ENCODE measurements around the gene DSE.

The DSE gene

DNA sequence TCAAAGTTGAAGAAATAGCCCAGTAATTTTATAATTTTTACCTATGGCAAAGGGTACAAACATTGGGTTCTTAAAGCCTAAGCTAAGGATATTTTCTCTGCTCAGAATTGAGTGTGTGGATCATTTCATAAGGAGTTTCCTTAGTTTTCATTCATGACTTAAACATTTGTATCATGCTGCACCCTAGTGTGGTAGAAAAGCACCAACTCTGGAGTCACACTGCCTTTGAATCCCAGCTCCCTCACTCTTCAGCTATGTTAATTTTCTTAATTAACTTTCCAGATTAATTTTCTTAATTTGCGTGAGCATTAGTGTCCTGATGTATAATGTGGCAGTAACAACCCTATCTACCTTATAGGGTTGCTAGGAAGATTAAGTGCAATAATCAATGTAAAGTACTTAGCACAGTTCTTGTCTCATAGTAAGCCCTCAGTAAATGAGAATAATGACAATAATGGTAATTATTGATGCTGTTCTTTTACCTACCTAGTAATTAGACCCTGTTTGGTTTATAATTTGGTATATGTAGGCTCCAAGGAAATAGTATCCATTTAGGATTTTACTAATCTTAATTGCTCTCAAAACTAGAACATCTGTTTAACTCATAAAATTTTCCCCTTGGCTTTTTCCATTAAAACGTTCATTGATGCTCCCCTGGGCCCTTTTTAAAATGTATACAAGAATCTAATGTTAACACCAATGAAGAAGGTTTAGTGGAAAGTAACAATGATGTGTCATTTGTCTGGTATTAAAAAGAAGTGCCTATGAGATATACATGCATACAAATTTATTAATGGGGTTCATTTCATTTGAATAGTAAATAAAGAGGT is 31.6 kb downstream of the DSE start:
- H3K27me3 ChIP-seq (ENCODE audit: control insufficient read depth in 1 of 2, insufficient read depth in 1 of 2, low read length in 2 of 2) = no peaks in the 10 kb centered on the region
- no CpG with 5 or more reads among the region's 2 CpGs for WGBS
- H2BK15ac ChIP-seq (ENCODE audit: low read depth, poor library complexity, severe bottlenecking) = no peak overlapping the region
- H3K4me3 ChIP-seq (ENCODE audit: insufficient read depth in 1 of 2, low read depth in 1 of 2, low read length in 2 of 2) = no peak overlapping the region
- H2BK12ac ChIP-seq (ENCODE audit: low read length in 2 of 2) = no peak overlapping the region
- no peak overlapping the region for H2AFZ ChIP-seq (ENCODE audit: low read depth, low read length)
- H3K4me1 ChIP-seq (ENCODE audit: control insufficient read depth, insufficient read depth, low read depth, low read length) = peaks cover 12% of the 10 kb centered on the region
- H3K79me1 ChIP-seq (replicated peaks; ENCODE audit: low read length, poor library complexity, severe bottlenecking) = peaks cover 8% of the 10 kb centered on the region
- H3K9me3 ChIP-seq (ENCODE audit: control insufficient read depth, low read length) = no peaks in the 10 kb centered on the region
- H2BK5ac ChIP-seq (ENCODE audit: low read depth, low read length, poor library complexity, severe bottlenecking) = no peak overlapping the region
- no peak overlapping the region for H2BK120ac ChIP-seq (ENCODE audit: low read depth, low read length)
- H4K91ac ChIP-seq (ENCODE audit: low read length) = no peak overlapping the region
- H3K4me2 ChIP-seq (ENCODE audit: low read length, poor library complexity, severe bottlenecking) = no peak overlapping the region
- no peak overlapping the region for H3K18ac ChIP-seq (ENCODE audit: low read depth in 1 of 2, low read length in 2 of 2)
- H3K27ac ChIP-seq (ENCODE audit: low read length, poor library complexity, severe bottlenecking) = no peak overlapping the region
- no peak overlapping the region for H3K9ac ChIP-seq (ENCODE audit: low read length)
- no peak overlapping the region for H4K8ac ChIP-seq (ENCODE audit: low read length)
- no peak overlapping the region for H3K14ac ChIP-seq (ENCODE audit: low read length in 2 of 2)
- no peak for DNase-seq
- no peak overlapping the region for H3K4ac ChIP-seq (ENCODE audit: low read depth in 1 of 2, low read length in 2 of 2)
- H3K36me3 ChIP-seq (ENCODE audit: control insufficient read depth in 1 of 2, insufficient read depth in 2 of 2, low read depth in 1 of 2, low read length in 2 of 2) = peaks cover 4 to 9% of the 10 kb centered on the region in 2 experiments
- no peak overlapping the region for H2AK5ac ChIP-seq (ENCODE audit: low read length, severe bottlenecking)
- H3K23ac ChIP-seq (ENCODE audit: low read length in 2 of 2) = no peak overlapping the region

DNA sequence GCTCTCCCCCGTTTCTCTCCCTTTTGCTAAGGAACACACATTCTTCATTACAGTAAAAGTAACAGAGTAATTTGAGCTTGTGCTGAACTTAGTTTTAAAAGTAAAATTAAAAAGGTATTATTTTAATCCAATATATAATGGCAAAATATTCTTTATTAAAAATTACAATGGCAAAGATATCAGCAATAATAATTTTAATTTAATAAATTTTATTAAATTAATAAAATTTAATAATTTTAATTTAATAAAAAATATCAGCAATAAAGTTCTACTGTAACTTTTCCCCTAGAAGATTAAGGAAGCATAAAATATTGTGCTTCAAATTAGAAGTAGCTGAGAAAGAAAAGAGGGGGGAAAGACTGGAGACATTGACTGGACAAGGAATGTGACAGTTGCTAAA is 32.5 kb downstream of the DSE start:
- Histone ChIP-seq H2AFZ (ENCODE audit: low read depth, low read length) (no peak overlapping the region), H3K4ac (ENCODE audit: low read depth in 1 of 2, low read length in 2 of 2) (no peak overlapping the region), H2BK15ac (ENCODE audit: low read depth, poor library complexity, severe bottlenecking) (no peak overlapping the region), H2BK12ac (ENCODE audit: low read length in 2 of 2) (no peak overlapping the region), H3K4me2 (ENCODE audit: low read length, poor library complexity, severe bottlenecking) (no peak overlapping the region), H3K4me1 (ENCODE audit: control insufficient read depth, insufficient read depth, low read depth, low read length) (peaks cover 10% of the 10 kb centered on the region), H3K18ac (ENCODE audit: low read depth in 1 of 2, low read length in 2 of 2) (no peak overlapping the region), H3K27ac (ENCODE audit: low read length, poor library complexity, severe bottlenecking) (no peak overlapping the region), H3K4me3 (ENCODE audit: insufficient read depth in 1 of 2, low read depth in 1 of 2, low read length in 2 of 2) (no peak overlapping the region), H2AK5ac (ENCODE audit: low read length, severe bottlenecking) (no peak overlapping the region), H3K14ac (ENCODE audit: low read length in 2 of 2) (no peak overlapping the region), H3K36me3 (ENCODE audit: control insufficient read depth in 1 of 2, insufficient read depth in 2 of 2, low read depth in 1 of 2, low read length in 2 of 2) (peaks cover 4 to 9% of the 10 kb centered on the region in 2 experiments), H2BK120ac (ENCODE audit: low read depth, low read length) (no peak overlapping the region), H4K91ac (ENCODE audit: low read length) (no peak overlapping the region), H3K9me3 (ENCODE audit: control insufficient read depth, low read length) (no peaks in the 10 kb centered on the region), H3K79me1 (replicated peaks; ENCODE audit: low read length, poor library complexity, severe bottlenecking) (peaks cover 11% of the 10 kb centered on the region), H2BK5ac (ENCODE audit: low read depth, low read length, poor library complexity, severe bottlenecking) (no peak overlapping the region), H3K9ac (ENCODE audit: low read length) (no peak overlapping the region), H4K8ac (ENCODE audit: low read length) (no peak overlapping the region), H3K23ac (ENCODE audit: low read length in 2 of 2) (no peak overlapping the region), H3K27me3 (ENCODE audit: control insufficient read depth in 1 of 2, insufficient read depth in 1 of 2, low read length in 2 of 2) (no peaks in the 10 kb centered on the region)
- no CpG with 5 or more reads among the region's 1 CpG for WGBS
- no peak for DNase-seq

DNA sequence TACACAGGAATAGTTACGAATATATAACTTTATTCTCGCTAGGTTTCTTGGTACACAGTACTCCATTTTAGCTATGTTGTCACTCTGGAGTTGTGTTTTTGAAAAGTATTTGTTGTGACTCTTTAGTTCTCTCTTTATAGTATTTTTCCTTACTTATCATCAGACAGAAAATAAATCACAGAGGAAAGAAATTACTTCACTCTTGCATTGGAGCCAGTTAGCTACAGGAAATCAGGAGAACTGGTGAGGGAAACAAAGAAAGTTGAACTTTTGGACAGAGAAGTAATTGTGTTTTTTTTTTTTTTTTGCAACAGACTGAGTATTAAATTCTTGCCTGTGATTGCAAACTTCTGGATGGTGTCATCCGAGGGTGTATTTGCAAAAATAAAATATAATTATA is 33.9 kb downstream of the DSE start:
- H2AFZ ChIP-seq (ENCODE audit: low read depth, low read length) = no peak overlapping the region
- H3K23ac ChIP-seq (ENCODE audit: low read length in 2 of 2) = no peak overlapping the region
- H3K4me2 ChIP-seq (ENCODE audit: low read length, poor library complexity, severe bottlenecking) = no peak overlapping the region
- no peaks in the 10 kb centered on the region for H3K27me3 ChIP-seq (ENCODE audit: control insufficient read depth in 1 of 2, insufficient read depth in 1 of 2, low read length in 2 of 2)
- peaks cover 16% of the 10 kb centered on the region for H3K79me1 ChIP-seq (replicated peaks; ENCODE audit: low read length, poor library complexity, severe bottlenecking)
- peaks cover 7% of the 10 kb centered on the region for H3K4me1 ChIP-seq (ENCODE audit: control insufficient read depth, insufficient read depth, low read depth, low read length)
- no CpG with 5 or more reads among the region's 3 CpGs for WGBS
- H2BK120ac ChIP-seq (ENCODE audit: low read depth, low read length) = no peak overlapping the region
- H2BK15ac ChIP-seq (ENCODE audit: low read depth, poor library complexity, severe bottlenecking) = no peak overlapping the region
- H3K4ac ChIP-seq (ENCODE audit: low read depth in 1 of 2, low read length in 2 of 2) = no peak overlapping the region
- no peaks in the 10 kb centered on the region for H3K9me3 ChIP-seq (ENCODE audit: control insufficient read depth, low read length)
- H3K9ac ChIP-seq (ENCODE audit: low read length) = peak overlapping the region; percentile 83
- DNase-seq = no peak
- H3K14ac ChIP-seq (ENCODE audit: low read length in 2 of 2) = no peak overlapping the region
- H3K27ac ChIP-seq (ENCODE audit: low read length, poor library complexity, severe bottlenecking) = no peak overlapping the region
- H2AK5ac ChIP-seq (ENCODE audit: low read length, severe bottlenecking) = no peak overlapping the region
- no peak overlapping the region for H2BK12ac ChIP-seq (ENCODE audit: low read length in 2 of 2)
- H2BK5ac ChIP-seq (ENCODE audit: low read depth, low read length, poor library complexity, severe bottlenecking) = no peak overlapping the region
- H3K36me3 ChIP-seq (ENCODE audit: control insufficient read depth in 1 of 2, insufficient read depth in 2 of 2, low read depth in 1 of 2, low read length in 2 of 2) = peaks cover 3 to 10% of the 10 kb centered on the region in 2 experiments
- no peak overlapping the region for H4K8ac ChIP-seq (ENCODE audit: low read length)
- H4K91ac ChIP-seq (ENCODE audit: low read length) = no peak overlapping the region
- H3K4me3 ChIP-seq (ENCODE audit: insufficient read depth in 1 of 2, low read depth in 1 of 2, low read length in 2 of 2) = peak overlapping the region in 1 of 2 experiments; percentile 73
- H3K18ac ChIP-seq (ENCODE audit: low read depth in 1 of 2, low read length in 2 of 2) = no peak overlapping the region

DNA sequence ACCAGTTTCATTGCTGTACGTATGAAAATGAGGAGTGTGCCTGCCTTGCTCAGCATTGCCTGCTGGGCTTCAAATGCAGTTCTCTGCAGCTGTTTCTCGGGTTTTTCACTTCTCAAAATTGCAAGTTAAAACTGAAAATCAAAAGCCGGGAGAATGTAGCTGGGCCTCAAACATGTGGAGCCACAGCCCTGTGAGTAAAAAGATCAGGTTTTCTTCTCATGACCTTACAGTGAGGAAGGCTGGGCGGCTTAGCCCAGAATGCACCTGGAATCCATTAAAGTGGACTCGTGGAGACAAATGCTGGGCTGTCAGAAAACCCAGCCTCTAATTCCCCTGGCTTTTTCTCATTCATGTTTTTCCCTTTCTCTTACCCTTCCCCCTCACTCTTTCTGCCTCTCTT is 34.4 kb downstream of the DSE start:
- H3K4ac ChIP-seq (ENCODE audit: low read depth in 1 of 2, low read length in 2 of 2) = no peak overlapping the region
- H2BK5ac ChIP-seq (ENCODE audit: low read depth, low read length, poor library complexity, severe bottlenecking) = no peak overlapping the region
- no peak overlapping the region for H3K4me2 ChIP-seq (ENCODE audit: low read length, poor library complexity, severe bottlenecking)
- WGBS = 70% methylated on average over 5 of the region's 5 CpGs
- H2BK120ac ChIP-seq (ENCODE audit: low read depth, low read length) = no peak overlapping the region
- no peak overlapping the region for H3K14ac ChIP-seq (ENCODE audit: low read length in 2 of 2)
- H3K36me3 ChIP-seq (ENCODE audit: control insufficient read depth in 1 of 2, insufficient read depth in 2 of 2, low read depth in 1 of 2, low read length in 2 of 2) = peaks cover 3 to 7% of the 10 kb centered on the region in 2 experiments
- no peaks in the 10 kb centered on the region for H3K27me3 ChIP-seq (ENCODE audit: control insufficient read depth in 1 of 2, insufficient read depth in 1 of 2, low read length in 2 of 2)
- peak overlapping the region in 1 of 2 experiments; percentile 60 for H3K18ac ChIP-seq (ENCODE audit: low read depth in 1 of 2, low read length in 2 of 2)
- H3K4me1 ChIP-seq (ENCODE audit: control insufficient read depth, insufficient read depth, low read depth, low read length) = peaks cover 7% of the 10 kb centered on the region
- H3K9ac ChIP-seq (ENCODE audit: low read length) = peak overlapping the region; percentile 83
- peaks cover 19% of the 10 kb centered on the region for H3K79me1 ChIP-seq (replicated peaks; ENCODE audit: low read length, poor library complexity, severe bottlenecking)
- peak overlapping the region; percentile 68 for H3K27ac ChIP-seq (ENCODE audit: low read length, poor library complexity, severe bottlenecking)
- no peak overlapping the region for H4K91ac ChIP-seq (ENCODE audit: low read length)
- no peak for DNase-seq
- peak overlapping the region in 1 of 2 experiments; percentile 73 for H3K4me3 ChIP-seq (ENCODE audit: insufficient read depth in 1 of 2, low read depth in 1 of 2, low read length in 2 of 2)
- no peak overlapping the region for H4K8ac ChIP-seq (ENCODE audit: low read length)
- no peak overlapping the region for H2BK12ac ChIP-seq (ENCODE audit: low read length in 2 of 2)
- no peak overlapping the region for H2AFZ ChIP-seq (ENCODE audit: low read depth, low read length)
- no peak overlapping the region for H2BK15ac ChIP-seq (ENCODE audit: low read depth, poor library complexity, severe bottlenecking)
- H3K23ac ChIP-seq (ENCODE audit: low read length in 2 of 2) = no peak overlapping the region
- H2AK5ac ChIP-seq (ENCODE audit: low read length, severe bottlenecking) = no peak overlapping the region
- no peaks in the 10 kb centered on the region for H3K9me3 ChIP-seq (ENCODE audit: control insufficient read depth, low read length)

Data from mesenchymal stem cell (in vitro differentiated cells and primary cell).